HEK293 (cell line): Measurements from ENCODE around the gene TMEM233.
"Not testable (repeated sequence)": the region's sequence is repeated elsewhere in the genome, so short reads cannot be mapped to it uniquely, and the experiment has no call there.

Source experiments
- CTCF ChIP-seq: fragments of 450-650 bp; formaldehyde crosslinking; IDR thresholded peaks from 2 replicates; pipeline ENCODE4 v1.5.1; 2016; ENCODE audit warnings: missing biosample characterization, missing genetic modification characterization
- MZF1 ChIP-seq: fragments of 450-650 bp; formaldehyde crosslinking; IDR thresholded peaks from 2 replicates; pipeline ENCODE4 v1.5.1; 2017; ENCODE audit warnings: missing biosample characterization, missing genetic modification characterization, borderline replicate concordance
- PBX3 ChIP-seq: sonication (generic); formaldehyde crosslinking; IDR thresholded peaks from 2 replicates; pipeline ENCODE4 v1.8.1; 2022; ENCODE audit warnings: mild to moderate bottlenecking, moderate library complexity, missing genetic modification reagents
- SETDB1 ChIP-seq: IDR thresholded peaks from one replicate; pipeline ENCODE4 v1.6.1; 2017; ENCODE audit warnings: mild to moderate bottlenecking, low read length, moderate library complexity, mixed read lengths; ENCODE audit not compliant: insufficient read length
- ZBTB21 ChIP-seq: fragments of 450-650 bp; formaldehyde crosslinking; IDR thresholded peaks from 2 replicates; pipeline ENCODE4 v1.5.1; 2017; ENCODE audit warnings: missing biosample characterization, missing genetic modification characterization
- ZBTB7A ChIP-seq: fragments of 450-650 bp; formaldehyde crosslinking; IDR thresholded peaks from 2 replicates; pipeline ENCODE4 v1.5.1; 2016; ENCODE audit warnings: low read depth, missing biosample characterization, missing genetic modification characterization
- ZNF140 ChIP-seq: fragments of 450-650 bp; formaldehyde crosslinking; IDR thresholded peaks from 2 replicates; pipeline ENCODE4 v1.5.1; 2016; ENCODE audit warnings: missing biosample characterization, missing genetic modification characterization
- ZNF184 ChIP-seq: fragments of 450-650 bp; IDR thresholded peaks from 2 replicates; pipeline ENCODE4 v1.5.1; 2018; ENCODE audit warnings: missing biosample characterization, mild to moderate bottlenecking, missing genetic modification characterization
- ZNF350 ChIP-seq: fragments of 450-650 bp; formaldehyde crosslinking; IDR thresholded peaks from 2 replicates; pipeline ENCODE4 v1.5.0; 2017; ENCODE audit warnings: missing biosample characterization, mild to moderate bottlenecking, missing genetic modification characterization
- ZNF433 ChIP-seq: fragments of 450-650 bp; formaldehyde crosslinking; IDR thresholded peaks from 2 replicates; pipeline ENCODE4 v1.5.1; 2016; ENCODE audit warnings: missing biosample characterization, missing genetic modification characterization, low read depth
- ZNF830 ChIP-seq: fragments of 450-650 bp; IDR thresholded peaks from 2 replicates; pipeline ENCODE4 v1.5.0; 2018; ENCODE audit warnings: missing biosample characterization, missing genetic modification characterization, low read depth, mild to moderate bottlenecking, moderate library complexity
- ZNF837 ChIP-seq: fragments of 450-650 bp; formaldehyde crosslinking; IDR thresholded peaks from 2 replicates; pipeline ENCODE4 v1.5.1; 2016; ENCODE audit warnings: missing biosample characterization, missing genetic modification characterization

- not testable (repeated sequence) for TF ChIP-seq CTCF (tag by site-specific recombination); ZNF350 (tag by site-specific recombination); ZNF140 (tag by site-specific recombination); ZNF837 (tag by site-specific recombination); ZBTB7A; PBX3; ZNF433 (tag by site-specific recombination); ZNF184 (tag by site-specific recombination); ZBTB21 (tag by site-specific recombination); ZNF830 (tag by site-specific recombination); MZF1; SETDB1
Measured at GRCh38 chr12:119658166-119658565, 64.6 kb downstream of the TMEM233 start.
